ENCODE data around the gene FAM171A2. TPM values are rescaled to one million over a fixed set of nuclear protein-coding genes. Genes with fewer than 3 reads are reported as not detected.
"Not testable (repeated sequence)": the region's sequence is repeated elsewhere in the genome, so short reads cannot be mapped to it uniquely, and the experiment has no call there.

FAM171A2 gene
- total RNA-seq, 1 experiment from 2014 or later, result 1.2 TPM

- H3K4me2 ChIP-seq (ENCODE audit: low read depth, low read length, poor library complexity, severe bottlenecking), result peak overlapping the region; percentile 90
Observed at GRCh38 chr17:44348234-44348987, 15.2 kb downstream of the FAM171A2 start.

GRCh38 chr17:44347206-44348055, 16.2 kb downstream of the FAM171A2 start:
- H3K9me2 ChIP-seq (replicated peaks; ENCODE audit: insufficient read depth, low read length); H4K20me1 ChIP-seq (ENCODE audit: insufficient read depth, low read depth, low read length); H3K79me2 ChIP-seq (ENCODE audit: low read length); H3K27me3 ChIP-seq (ENCODE audit: low read length); H3K36me3 ChIP-seq (ENCODE audit: insufficient read depth, low read length); H3K9me3 ChIP-seq (ENCODE audit: low read length): not testable (repeated sequence)
- DNase-seq, result peak; percentile 70
- Histone ChIP-seq H2AFZ (ENCODE audit: low read length) (0 out of 2 replicates have a peak overlapping the region, but pooled peaks have one; percentile 5), H3K9ac (ENCODE audit: low read length) (peak overlapping the region; percentile 63), H3K27ac (ENCODE audit: low read length) (peak overlapping the region; percentile 95), H3K4me3 (ENCODE audit: low read length) (peak overlapping the region; percentile 77; the same call in 1 of the 2 replicates), H3K4me1 (ENCODE audit: low read length) (peaks cover 43% of the 10 kb centered on the region), H3K4me2 (ENCODE audit: low read depth, low read length, poor library complexity, severe bottlenecking) (peak overlapping the region; percentile 90)

More at GRCh38 chr17:44348234-44348987, 15.2 kb downstream of the FAM171A2 start:
- H2AFZ ChIP-seq (ENCODE audit: low read length), result 0 out of 2 replicates have a peak overlapping the region, but pooled peaks have one; percentile 5
- H3K9me2 ChIP-seq (replicated peaks; ENCODE audit: insufficient read depth, low read length), result no peaks in the 10 kb centered on the region
- peak; percentile 93 for DNase-seq
- H3K9me3 ChIP-seq (ENCODE audit: low read length), result no peaks in the 10 kb centered on the region
- H3K4me3 ChIP-seq (ENCODE audit: low read length), result peak overlapping the region; percentile 2; the same call in 1 of the 2 replicates
- H3K36me3 ChIP-seq (ENCODE audit: insufficient read depth, low read length), result peaks cover 4% of the 10 kb centered on the region
- H3K79me2 ChIP-seq (ENCODE audit: low read length), result peaks cover 8% of the 10 kb centered on the region
- no peaks in the 10 kb centered on the region for H4K20me1 ChIP-seq (ENCODE audit: insufficient read depth, low read depth, low read length)
- H3K27me3 ChIP-seq (ENCODE audit: low read length), result no peaks in the 10 kb centered on the region
- H3K9ac ChIP-seq (ENCODE audit: low read length), result peak overlapping the region; percentile 63
- peak overlapping the region; percentile 95 for H3K27ac ChIP-seq (ENCODE audit: low read length)
- peaks cover 46% of the 10 kb centered on the region for H3K4me1 ChIP-seq (ENCODE audit: low read length)

- H3K4me1 ChIP-seq (ENCODE audit: low read length), result peaks cover 43% of the 10 kb centered on the region
Observed at GRCh38 chr17:44346064-44346844, 17.4 kb downstream of the FAM171A2 start.

GRCh38 chr17:44345454-44346026, 18.1 kb downstream of the FAM171A2 start:
- Histone ChIP-seq H3K4me3 (ENCODE audit: low read length) (peak overlapping the region; percentile 77), H3K27ac (ENCODE audit: low read length) (peak overlapping the region; percentile 95), H4K20me1 (ENCODE audit: insufficient read depth, low read depth, low read length) (no peaks in the 10 kb centered on the region), H3K9me2 (replicated peaks; ENCODE audit: insufficient read depth, low read length) (no peaks in the 10 kb centered on the region), H3K27me3 (ENCODE audit: low read length) (no peaks in the 10 kb centered on the region), H3K4me1 (ENCODE audit: low read length) (peaks cover 43% of the 10 kb centered on the region), H3K9me3 (ENCODE audit: low read length) (no peaks in the 10 kb centered on the region), H3K36me3 (ENCODE audit: insufficient read depth, low read length) (no peaks in the 10 kb centered on the region), H3K79me2 (ENCODE audit: low read length) (peaks cover 8% of the 10 kb centered on the region), H2AFZ (ENCODE audit: low read length) (peak overlapping the region; percentile 4; the same call in 1 of the 2 replicates), H3K9ac (ENCODE audit: low read length) (peak overlapping the region; percentile 83), H3K4me2 (ENCODE audit: low read depth, low read length, poor library complexity, severe bottlenecking) (peak overlapping the region; percentile 90)
- DNase-seq, result peak; percentile 80

More at GRCh38 chr17:44346064-44346844, 17.4 kb downstream of the FAM171A2 start:
- no peak overlapping the region for H2AFZ ChIP-seq (ENCODE audit: low read length)
- peak; percentile 47 for DNase-seq
- H3K79me2 ChIP-seq (ENCODE audit: low read length), result peaks cover 8% of the 10 kb centered on the region
- H3K36me3 ChIP-seq (ENCODE audit: insufficient read depth, low read length), result no peaks in the 10 kb centered on the region; the same call in 1 of the 2 replicates
- H4K20me1 ChIP-seq (ENCODE audit: insufficient read depth, low read depth, low read length), result no peaks in the 10 kb centered on the region
- no peaks in the 10 kb centered on the region for H3K9me3 ChIP-seq (ENCODE audit: low read length)
- H3K9me2 ChIP-seq (replicated peaks; ENCODE audit: insufficient read depth, low read length), result no peaks in the 10 kb centered on the region
- peak overlapping the region; percentile 83 for H3K9ac ChIP-seq (ENCODE audit: low read length)
- H3K27me3 ChIP-seq (ENCODE audit: low read length), result no peaks in the 10 kb centered on the region
- peak overlapping the region; percentile 95 for H3K27ac ChIP-seq (ENCODE audit: low read length)
- H3K4me3 ChIP-seq (ENCODE audit: low read length), result peak overlapping the region; percentile 77
- H3K4me2 ChIP-seq (ENCODE audit: low read depth, low read length, poor library complexity, severe bottlenecking), result peak overlapping the region; percentile 90

- peak; percentile 97 for DNase-seq
- H3K4me2 ChIP-seq (ENCODE audit: low read depth, low read length, poor library complexity, severe bottlenecking), result peak within 1 kb of the TSS; percentile 90
- H3K36me3 ChIP-seq (ENCODE audit: insufficient read depth, low read length), result no peaks in the 10 kb centered on the region
- H3K27ac ChIP-seq (ENCODE audit: low read length), result peak within 1 kb of the TSS; percentile 95
- peak within 1 kb of the TSS; percentile 31; the same call in 1 of the 2 replicates for H2AFZ ChIP-seq (ENCODE audit: low read length)
- peaks cover 8% of the 10 kb centered on the region for H3K79me2 ChIP-seq (ENCODE audit: low read length)
- H3K9me2 ChIP-seq (replicated peaks; ENCODE audit: insufficient read depth, low read length), result no peaks in the 10 kb centered on the region
- peaks cover 43% of the 10 kb centered on the region for H3K4me1 ChIP-seq (ENCODE audit: low read length)
- H3K9me3 ChIP-seq (ENCODE audit: low read length), result no peaks in the 10 kb centered on the region
- no peaks in the 10 kb centered on the region for H3K27me3 ChIP-seq (ENCODE audit: low read length)
- H4K20me1 ChIP-seq (ENCODE audit: insufficient read depth, low read depth, low read length), result no peaks in the 10 kb centered on the region
- H3K9ac ChIP-seq (ENCODE audit: low read length), result peak within 1 kb of the TSS; percentile 83
- peak within 1 kb of the TSS; percentile 77 for H3K4me3 ChIP-seq (ENCODE audit: low read length)
Observed at GRCh38 chr17:44344939-44345453, 18.7 kb downstream of the FAM171A2 start, which contains the start of gene GRN. Gene GRN, plus strand, starts transcription at chr17:44345302. Its CDS starts 3,863 bp downstream, at chr17:44349165.

GRCh38 chr17:44343510-44344209, 20.0 kb downstream of the FAM171A2 start:
- H3K9ac ChIP-seq (ENCODE audit: low read length), result no peak overlapping the region
- no peaks in the 10 kb centered on the region for H3K9me3 ChIP-seq (ENCODE audit: low read length)
- no peak for DNase-seq
- H3K4me3 ChIP-seq (ENCODE audit: low read length), result no peak overlapping the region
- H3K9me2 ChIP-seq (replicated peaks; ENCODE audit: insufficient read depth, low read length), result no peaks in the 10 kb centered on the region
- H2AFZ ChIP-seq (ENCODE audit: low read length), result no peak overlapping the region
- H4K20me1 ChIP-seq (ENCODE audit: insufficient read depth, low read depth, low read length), result no peaks in the 10 kb centered on the region
- no peaks in the 10 kb centered on the region for H3K36me3 ChIP-seq (ENCODE audit: insufficient read depth, low read length)
- H3K4me2 ChIP-seq (ENCODE audit: low read depth, low read length, poor library complexity, severe bottlenecking), result no peak overlapping the region
- peaks cover 35% of the 10 kb centered on the region for H3K4me1 ChIP-seq (ENCODE audit: low read length)
- H3K27me3 ChIP-seq (ENCODE audit: low read length), result no peaks in the 10 kb centered on the region
- peaks cover 8% of the 10 kb centered on the region for H3K79me2 ChIP-seq (ENCODE audit: low read length)
- no peak overlapping the region for H3K27ac ChIP-seq (ENCODE audit: low read length)

- H3K4me1 ChIP-seq (ENCODE audit: low read length), result peaks cover 11% of the 10 kb centered on the region
- H3K79me2 ChIP-seq (ENCODE audit: low read length); H3K9me3 ChIP-seq (ENCODE audit: low read length); H3K4me3 ChIP-seq (ENCODE audit: low read length); H3K36me3 ChIP-seq (ENCODE audit: insufficient read depth, low read length); DNase-seq; H3K4me2 ChIP-seq (ENCODE audit: low read depth, low read length, poor library complexity, severe bottlenecking); H2AFZ ChIP-seq (ENCODE audit: low read length); H3K27me3 ChIP-seq (ENCODE audit: low read length); H3K9ac ChIP-seq (ENCODE audit: low read length); H3K27ac ChIP-seq (ENCODE audit: low read length); H3K9me2 ChIP-seq (replicated peaks; ENCODE audit: insufficient read depth, low read length); H4K20me1 ChIP-seq (ENCODE audit: insufficient read depth, low read depth, low read length): not testable (repeated sequence)
Observed at GRCh38 chr17:44340553-44340952, 23.1 kb downstream of the FAM171A2 start.

Measured in Karpas-422 (cell line).